HG02763 (cell line): ENCODE measurements around the gene GFOD1.
"Not testable (repeated sequence)": the region's sequence is repeated elsewhere in the genome, so short reads cannot be mapped to it uniquely, and the experiment has no call there.

ENCODE experiments used
- ATAC-seq: cut with Tn5 transposase; IDR thresholded peaks from one replicate; pipeline ENCODE4 v1.9.1; 2021; ENCODE audit warnings: mild to moderate bottlenecking, moderate library complexity; ENCODE audit not compliant: unreplicated experiment

Gene GFOD1

GRCh38 chr6:13331516-13332348 lies 155.7 kb downstream of the GFOD1 start:
- ATAC-seq, result no peak

DNA sequence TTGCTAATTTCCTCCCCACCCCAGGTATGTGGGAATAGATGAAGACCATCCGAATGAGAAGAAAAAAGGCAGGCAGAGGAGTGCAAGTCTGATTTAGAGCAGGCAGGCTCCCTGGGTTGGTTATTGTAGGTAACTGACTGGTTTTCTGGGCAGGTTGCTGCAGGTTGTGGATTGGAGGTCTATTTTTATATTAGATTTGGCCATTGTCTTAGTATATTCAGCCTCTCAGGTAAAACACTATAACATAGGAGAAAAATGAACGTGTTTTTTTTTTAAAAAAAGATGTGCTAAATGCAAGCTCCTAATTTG lies 158.6 kb downstream of the GFOD1 start:
- no peak for ATAC-seq

DNA sequence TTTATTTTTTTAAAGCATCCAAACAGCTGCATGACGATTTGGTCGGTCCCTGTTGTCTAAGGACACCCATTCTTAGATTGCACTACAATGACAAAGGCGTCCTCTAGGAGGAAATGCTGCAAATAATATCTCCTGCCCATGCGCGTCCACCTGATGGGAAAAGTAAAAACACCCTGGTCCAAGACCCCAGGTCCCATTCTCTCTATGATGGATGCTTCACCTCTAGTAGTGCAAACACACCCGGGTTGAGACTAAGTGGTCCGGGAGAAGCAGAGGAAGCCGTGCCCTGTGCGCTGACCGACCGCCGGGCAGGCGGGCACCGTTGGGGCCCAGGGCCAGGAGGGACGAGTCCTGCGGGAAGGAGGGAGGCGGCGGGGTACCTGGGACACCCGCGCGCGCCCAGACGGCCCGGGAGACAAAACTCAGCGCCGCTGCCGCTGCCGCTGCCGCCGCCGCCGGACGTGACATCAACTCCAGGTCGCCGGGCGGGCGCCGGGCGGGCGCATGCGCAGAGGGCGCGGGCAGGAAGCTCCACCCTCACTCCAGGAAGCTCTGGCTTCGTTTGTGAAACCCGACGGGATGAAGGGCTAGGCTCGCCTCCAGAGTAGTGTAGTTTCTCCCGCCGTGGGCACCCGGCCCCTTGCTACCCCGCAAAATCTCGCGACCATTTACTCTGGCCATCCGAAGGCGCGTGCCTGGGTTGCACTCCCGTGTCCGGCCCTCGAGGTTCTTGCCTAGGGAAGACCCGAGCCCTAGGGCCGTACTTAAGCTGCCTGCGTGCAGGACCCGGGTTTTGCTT lies 159.1 kb downstream of the GFOD1 start, which contains the start of gene TBC1D7:
TSS of gene TBC1D7 (minus strand) at position 462 of the 799 bp plus-strand sequence. CDS start 1,639 bp downstream, outside the sequence.
- ATAC-seq, result peak; percentile 88

DNA sequence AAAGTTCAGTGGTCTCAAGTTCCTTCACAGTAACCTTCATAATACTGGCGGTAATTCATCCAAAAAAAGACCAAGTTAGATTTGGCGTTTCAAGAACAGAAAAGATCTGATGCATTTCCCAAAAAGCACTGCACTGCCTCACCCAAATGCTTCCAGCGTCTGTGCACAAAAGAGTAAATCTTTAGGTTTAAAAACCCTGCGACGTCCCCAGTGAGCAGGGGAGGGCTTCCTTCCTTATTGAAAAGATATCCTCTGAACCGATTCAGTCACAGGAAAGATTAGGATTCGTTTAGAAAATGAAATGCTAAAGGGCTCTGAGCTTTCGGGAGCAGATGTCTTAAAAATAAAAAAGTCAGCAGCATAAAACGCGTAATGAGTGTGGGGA lies 159.7 kb downstream of the GFOD1 start:
- ATAC-seq, result no peak

DNA sequence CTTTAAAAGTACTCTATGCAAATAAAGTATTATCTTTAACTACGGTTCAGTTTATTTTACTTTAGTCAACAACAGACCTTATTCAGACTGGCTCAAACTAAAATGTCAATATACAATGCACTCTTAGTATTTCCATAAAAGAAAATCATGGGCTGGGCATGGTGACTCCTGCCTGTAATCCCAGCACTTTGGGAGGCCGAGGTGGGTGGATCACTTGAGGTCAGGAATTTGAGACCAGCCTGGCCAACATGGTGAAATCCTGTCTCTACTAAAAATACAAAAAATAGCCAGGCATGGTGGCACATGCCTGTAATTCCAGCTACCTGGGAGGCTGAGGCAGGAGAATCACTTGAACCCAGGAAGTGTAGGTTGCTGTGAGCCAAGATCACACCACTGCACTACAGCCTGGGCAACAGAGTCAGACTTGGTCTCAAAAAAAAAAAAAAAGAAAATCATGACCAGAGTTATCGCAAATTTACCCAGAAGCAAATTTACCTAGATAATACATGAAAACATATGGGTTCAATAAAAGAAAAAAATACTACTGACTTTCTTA lies 161.3 kb downstream of the GFOD1 start:
- ATAC-seq, result not testable (repeated sequence)

DNA sequence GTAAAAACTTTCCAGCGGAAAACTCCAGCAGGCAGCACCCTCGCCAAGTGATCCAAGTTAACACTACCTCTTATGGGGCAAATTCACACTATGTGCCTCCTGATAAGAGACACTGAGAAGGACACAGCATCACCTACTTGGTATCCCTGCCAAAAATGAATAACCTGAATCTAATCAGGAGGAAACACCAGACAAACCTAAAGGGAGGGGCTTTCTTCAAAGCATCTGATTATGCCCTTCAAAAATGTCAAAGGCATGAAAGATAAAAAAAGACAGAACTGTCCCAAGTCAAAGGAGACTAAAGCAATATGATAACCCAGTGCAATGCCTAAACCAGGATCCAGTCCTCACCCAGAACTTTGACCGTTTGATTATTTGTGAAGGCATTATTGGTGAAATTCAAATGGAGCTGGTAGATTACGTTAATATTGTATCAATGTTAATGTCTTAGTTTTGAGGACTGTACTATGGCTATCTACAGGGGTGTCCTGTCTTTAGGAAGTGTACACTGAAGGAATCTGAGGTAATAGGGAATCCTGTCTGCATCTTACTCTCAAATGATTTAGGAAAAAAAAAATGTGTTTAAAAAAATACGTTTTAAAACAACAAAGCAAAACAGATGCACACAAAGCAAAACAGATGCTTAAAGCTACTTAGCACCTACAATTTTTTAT lies 167.4 kb downstream of the GFOD1 start:
- no peak for ATAC-seq

- no peak for ATAC-seq
These were observed 168.6 kb downstream of the GFOD1 start for GRCh38 chr6:13318821-13319220.

DNA sequence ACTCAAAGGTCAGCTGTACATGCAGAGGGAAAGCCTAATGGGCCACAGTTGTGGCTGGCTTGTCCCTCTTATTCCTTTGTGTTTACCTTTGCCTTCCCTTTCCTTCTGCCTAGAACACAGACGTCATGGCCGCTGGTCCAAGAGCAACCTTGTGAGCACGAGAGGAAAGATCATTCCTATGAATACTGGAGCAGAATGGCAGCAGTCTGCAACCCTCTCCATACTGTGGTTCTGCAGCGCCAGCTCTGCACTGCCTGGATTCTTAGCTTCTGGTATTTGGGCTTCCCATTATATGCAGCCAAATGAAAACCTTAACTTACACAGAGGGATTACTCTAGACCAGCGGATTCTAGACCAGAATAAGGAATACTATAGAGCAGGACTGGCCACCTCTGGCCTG lies 171.5 kb downstream of the GFOD1 start:
- ATAC-seq, result no peak

DNA sequence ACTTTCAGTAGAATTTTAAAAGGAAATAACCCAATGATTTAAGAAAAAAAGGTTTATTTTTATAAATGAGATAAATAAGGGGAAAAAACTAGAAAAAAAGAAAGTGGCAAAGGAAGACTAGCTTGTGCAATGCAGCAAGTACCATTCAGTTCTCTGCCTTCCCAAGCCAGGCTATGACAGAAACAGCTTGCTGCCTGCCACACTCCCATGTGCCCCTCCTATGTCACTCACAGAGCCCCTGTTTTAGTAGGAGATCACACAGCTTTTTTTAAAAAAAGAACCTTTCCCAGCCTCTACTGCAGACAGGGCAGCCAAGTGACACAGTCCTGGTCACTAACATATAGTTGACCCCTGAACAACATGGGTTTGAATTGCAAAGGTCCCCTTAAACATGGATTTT lies 172.6 kb downstream of the GFOD1 start:
- ATAC-seq, result no peak

DNA sequence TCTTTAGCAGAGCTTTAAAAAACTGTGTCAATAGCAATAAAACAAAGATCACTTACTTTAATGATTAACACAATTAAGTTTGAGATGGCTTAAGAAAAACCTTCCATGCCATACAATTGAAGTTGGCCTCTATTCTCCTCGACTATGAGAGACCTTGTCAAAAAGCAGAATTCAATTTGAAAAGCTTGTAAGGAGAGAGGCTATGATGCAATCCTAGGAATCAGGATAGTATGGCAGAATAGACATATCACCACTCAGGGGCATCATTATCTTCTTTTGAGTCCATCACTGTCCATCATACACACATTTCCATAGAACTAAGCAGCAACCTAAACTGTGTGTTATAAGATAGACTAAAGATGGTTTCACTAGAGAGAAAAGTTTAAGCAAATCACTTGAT lies 176.2 kb downstream of the GFOD1 start:
- no peak for ATAC-seq

DNA sequence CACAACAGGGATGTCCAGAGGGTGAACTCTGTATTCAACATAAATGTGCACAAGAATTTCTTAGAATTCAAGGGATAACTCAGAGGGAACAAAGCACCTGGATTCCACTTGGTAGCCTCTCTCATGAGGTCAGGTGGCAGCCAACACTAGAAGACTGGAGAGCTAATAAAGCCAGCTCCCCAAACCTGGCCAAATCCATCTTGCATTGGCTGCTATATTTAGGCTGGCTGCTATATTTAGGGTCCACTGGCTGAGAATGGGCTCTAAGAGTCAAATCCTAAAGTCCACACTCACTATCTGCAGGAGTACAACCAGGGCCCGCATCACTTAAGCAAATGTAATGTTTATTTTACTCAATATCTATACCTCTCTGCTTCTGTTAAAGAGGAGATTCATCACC lies 179.1 kb downstream of the GFOD1 start:
- no peak for ATAC-seq
